ENCODE results near the gene CHST6.

Gene CHST6

DNA sequence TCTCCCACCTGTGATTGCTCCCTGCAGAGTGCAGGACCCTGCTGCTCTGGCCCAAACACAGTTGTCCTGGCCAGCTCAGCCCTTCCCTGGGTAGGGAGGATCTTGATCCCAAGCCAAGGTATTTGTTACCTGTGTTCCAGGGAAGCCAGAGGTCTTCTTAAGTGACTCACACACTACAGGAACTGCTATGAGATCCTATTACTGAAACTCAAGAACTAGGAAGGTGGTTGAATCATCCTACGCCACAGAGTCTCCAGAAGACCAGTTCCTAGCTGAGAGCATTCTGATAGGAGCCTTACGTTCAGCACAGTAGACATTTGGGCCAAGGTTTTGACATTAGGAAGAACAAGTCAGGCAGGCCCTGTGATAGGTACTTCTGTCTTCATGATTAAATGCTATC, 12.0 kb downstream of the CHST6 start:
- Histone ChIP-seq H3K79me2 (ENCODE audit: insufficient read depth, low read length) (no peaks in the 10 kb centered on the region), H4K20me1 (ENCODE audit: insufficient read depth, low read length) (no peaks in the 10 kb centered on the region), H3K4me3 (ENCODE audit: low read depth in 1 of 2, low read length in 2 of 2) (no peak overlapping the region), H2AFZ (ENCODE audit: low read depth, low read length) (no peak overlapping the region), H3K27me3 (ENCODE audit: insufficient read depth, low read length, poor library complexity) (no peaks in the 10 kb centered on the region), H3K9ac (ENCODE audit: low read depth, low read length) (no peak overlapping the region), H3K9me3 (ENCODE audit: insufficient read depth, low read length, severe bottlenecking) (no peaks in the 10 kb centered on the region), H3K4me1 (ENCODE audit: insufficient read depth, low read length) (peaks cover 24% of the 10 kb centered on the region), H3K36me3 (ENCODE audit: insufficient read depth, low read length) (no peaks in the 10 kb centered on the region), H3K4me2 (ENCODE audit: insufficient read depth, low read length) (no peak overlapping the region), H3K27ac (ENCODE audit: low read length) (no peak overlapping the region)
- TF ChIP-seq EZH2 (IDR thresholded peaks at IDR 0.05; ENCODE audit: borderline replicate concordance, low read depth, low read length, severe bottlenecking): no peak
- no peak for TF ChIP-seq CTCF (IDR thresholded peaks at IDR 0.05; ENCODE audit: borderline replicate concordance, extremely low read depth, low read length, poor library complexity, severe bottlenecking)
- ATAC-seq (ENCODE audit: insufficient read depth, low read depth) (no peak), DNase-seq (no peak)

- no peaks in the 10 kb centered on the region for H3K36me3 ChIP-seq (ENCODE audit: insufficient read depth, low read length)
- no peak overlapping the region for H3K4me3 ChIP-seq (ENCODE audit: low read depth in 1 of 2, low read length in 2 of 2)
- peaks cover 24% of the 10 kb centered on the region for H3K4me1 ChIP-seq (ENCODE audit: insufficient read depth, low read length)
- no peaks in the 10 kb centered on the region for H4K20me1 ChIP-seq (ENCODE audit: insufficient read depth, low read length)
- no peak overlapping the region for H3K9ac ChIP-seq (ENCODE audit: low read depth, low read length)
- DNase-seq (no peak), ATAC-seq (ENCODE audit: insufficient read depth, low read depth) (no peak)
- H3K27ac ChIP-seq (ENCODE audit: low read length): no peak overlapping the region
- H3K9me3 ChIP-seq (ENCODE audit: insufficient read depth, low read length, severe bottlenecking): no peaks in the 10 kb centered on the region
- no peak for TF ChIP-seq CTCF (IDR thresholded peaks at IDR 0.05; ENCODE audit: borderline replicate concordance, extremely low read depth, low read length, poor library complexity, severe bottlenecking)
- no peak for TF ChIP-seq EZH2 (IDR thresholded peaks at IDR 0.05; ENCODE audit: borderline replicate concordance, low read depth, low read length, severe bottlenecking)
- no peaks in the 10 kb centered on the region for H3K27me3 ChIP-seq (ENCODE audit: insufficient read depth, low read length, poor library complexity)
- no peak overlapping the region for H2AFZ ChIP-seq (ENCODE audit: low read depth, low read length)
- H3K79me2 ChIP-seq (ENCODE audit: insufficient read depth, low read length): no peaks in the 10 kb centered on the region
- H3K4me2 ChIP-seq (ENCODE audit: insufficient read depth, low read length): no peak overlapping the region
Measured at GRCh38 chr16:75482434-75483205, 12.6 kb downstream of the CHST6 start.

- no peak overlapping the region for H2AFZ ChIP-seq (ENCODE audit: low read depth, low read length)
- peaks cover 22% of the 10 kb centered on the region for H3K4me1 ChIP-seq (ENCODE audit: insufficient read depth, low read length)
- ATAC-seq (ENCODE audit: insufficient read depth, low read depth) (no peak), DNase-seq (no peak)
- H3K27ac ChIP-seq (ENCODE audit: low read length): no peak overlapping the region
- H3K4me2 ChIP-seq (ENCODE audit: insufficient read depth, low read length): no peak overlapping the region
- no peaks in the 10 kb centered on the region for H3K9me3 ChIP-seq (ENCODE audit: insufficient read depth, low read length, severe bottlenecking)
- H3K9ac ChIP-seq (ENCODE audit: low read depth, low read length): no peak overlapping the region
- no peaks in the 10 kb centered on the region for H3K36me3 ChIP-seq (ENCODE audit: insufficient read depth, low read length)
- no peak for TF ChIP-seq CTCF (IDR thresholded peaks at IDR 0.05; ENCODE audit: borderline replicate concordance, extremely low read depth, low read length, poor library complexity, severe bottlenecking)
- TF ChIP-seq EZH2 (IDR thresholded peaks at IDR 0.05; ENCODE audit: borderline replicate concordance, low read depth, low read length, severe bottlenecking): no peak
- no peaks in the 10 kb centered on the region for H4K20me1 ChIP-seq (ENCODE audit: insufficient read depth, low read length)
- H3K4me3 ChIP-seq (ENCODE audit: low read depth in 1 of 2, low read length in 2 of 2): no peak overlapping the region
- H3K79me2 ChIP-seq (ENCODE audit: insufficient read depth, low read length): no peaks in the 10 kb centered on the region
- H3K27me3 ChIP-seq (ENCODE audit: insufficient read depth, low read length, poor library complexity): no peaks in the 10 kb centered on the region
Measured at GRCh38 chr16:75481475-75481874, 13.8 kb downstream of the CHST6 start.

Data from DND-41 (cell line).